Heart left ventricle (tissue), 13 donors: ENCODE data around the gene MLLT3.

Source experiments
- POLR2A ChIP-seq, 2 donors: fragments of 450-650 bp; IDR thresholded peaks; one replicate each; pipeline ENCODE4 v1.6.1; 2017; ENCODE audit warnings: antibody characterized with exemption in 2 of 2, mild to moderate bottlenecking in 2 of 2, moderate library complexity in 2 of 2
- TF ChIP-seq, protein P1 (sequence below), 12 donors: fragments of 200-600 bp; sonication (generic) in 4 of 12; IDR thresholded peaks; one replicate each; pipeline versions ENCODE4 v1.5.0 to v1.8.0; 2018 to 2022; ENCODE audit warnings: antibody characterized with exemption in 12 of 12, mild to moderate bottlenecking in 5 of 12
- donor health status: ischemic (EF 13 %, LVEDD 7.1; RV severe dilation, severe dysfunction).
- donor health status: DM: no; HTN: yes; CAD: no.
- donor health status: DM: no; HTN: no; CAD: no.
- donor health status: ischemic (EF 25% LVEDD 6.9; RV normal size, moderate dysfunction).
- donor health status: ischemic (EF 25% LVEDD 5.7; RV mildly dilated, moderate dysfunction).
- donor health status: ischemic (EF 35%, LVEDD 5.7; RV mildly dilated, moderate dysfunction).
- donor health status: nonischemic (EF 11% LVEDD 7.7; RV severe dilation, severe dysfunction).
- donor health status: DM: yes; HTN: yes; CAD: no.
- donor health status: PGD.
- donor health status: ischemic (EF 29% LVEDD 5.4; RV normal size, mild dysfunction).
- donor health status: nonischemic (EF 23%, LVEDD 6.1; RV moderate dilation, normal function).

DNA sequence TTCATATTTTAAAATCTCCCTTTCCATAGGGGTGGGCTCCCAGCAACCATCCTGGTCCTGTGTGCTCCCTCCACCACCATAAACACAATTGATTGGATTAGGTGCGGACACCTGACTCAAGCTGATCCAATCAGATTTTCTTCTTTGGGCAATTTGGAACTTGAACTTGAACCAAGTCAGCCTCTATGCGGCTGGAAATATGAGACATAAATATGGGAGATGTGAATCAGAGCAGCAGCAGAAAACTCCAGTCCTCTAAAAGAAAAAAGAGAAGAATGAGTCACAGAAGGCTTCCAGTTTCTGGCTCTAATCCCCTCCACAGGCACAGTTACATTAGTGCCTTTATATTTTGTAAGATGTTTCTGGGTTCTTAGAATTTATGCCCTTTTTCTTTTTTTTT is 306.6 kb downstream of the MLLT3 start:
- TF ChIP-seq, protein P1, sequence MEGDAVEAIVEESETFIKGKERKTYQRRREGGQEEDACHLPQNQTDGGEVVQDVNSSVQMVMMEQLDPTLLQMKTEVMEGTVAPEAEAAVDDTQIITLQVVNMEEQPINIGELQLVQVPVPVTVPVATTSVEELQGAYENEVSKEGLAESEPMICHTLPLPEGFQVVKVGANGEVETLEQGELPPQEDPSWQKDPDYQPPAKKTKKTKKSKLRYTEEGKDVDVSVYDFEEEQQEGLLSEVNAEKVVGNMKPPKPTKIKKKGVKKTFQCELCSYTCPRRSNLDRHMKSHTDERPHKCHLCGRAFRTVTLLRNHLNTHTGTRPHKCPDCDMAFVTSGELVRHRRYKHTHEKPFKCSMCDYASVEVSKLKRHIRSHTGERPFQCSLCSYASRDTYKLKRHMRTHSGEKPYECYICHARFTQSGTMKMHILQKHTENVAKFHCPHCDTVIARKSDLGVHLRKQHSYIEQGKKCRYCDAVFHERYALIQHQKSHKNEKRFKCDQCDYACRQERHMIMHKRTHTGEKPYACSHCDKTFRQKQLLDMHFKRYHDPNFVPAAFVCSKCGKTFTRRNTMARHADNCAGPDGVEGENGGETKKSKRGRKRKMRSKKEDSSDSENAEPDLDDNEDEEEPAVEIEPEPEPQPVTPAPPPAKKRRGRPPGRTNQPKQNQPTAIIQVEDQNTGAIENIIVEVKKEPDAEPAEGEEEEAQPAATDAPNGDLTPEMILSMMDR (IDR thresholded peaks at IDR 0.05) = no peak
- TF ChIP-seq POLR2A (IDR thresholded peaks at IDR 0.05) = no peak
